Measurements from ENCODE around the gene JAM3.
A peak's percentile ranks its signal among the peaks of the same experiment; 100 is the strongest.

Gene JAM3

DNA sequence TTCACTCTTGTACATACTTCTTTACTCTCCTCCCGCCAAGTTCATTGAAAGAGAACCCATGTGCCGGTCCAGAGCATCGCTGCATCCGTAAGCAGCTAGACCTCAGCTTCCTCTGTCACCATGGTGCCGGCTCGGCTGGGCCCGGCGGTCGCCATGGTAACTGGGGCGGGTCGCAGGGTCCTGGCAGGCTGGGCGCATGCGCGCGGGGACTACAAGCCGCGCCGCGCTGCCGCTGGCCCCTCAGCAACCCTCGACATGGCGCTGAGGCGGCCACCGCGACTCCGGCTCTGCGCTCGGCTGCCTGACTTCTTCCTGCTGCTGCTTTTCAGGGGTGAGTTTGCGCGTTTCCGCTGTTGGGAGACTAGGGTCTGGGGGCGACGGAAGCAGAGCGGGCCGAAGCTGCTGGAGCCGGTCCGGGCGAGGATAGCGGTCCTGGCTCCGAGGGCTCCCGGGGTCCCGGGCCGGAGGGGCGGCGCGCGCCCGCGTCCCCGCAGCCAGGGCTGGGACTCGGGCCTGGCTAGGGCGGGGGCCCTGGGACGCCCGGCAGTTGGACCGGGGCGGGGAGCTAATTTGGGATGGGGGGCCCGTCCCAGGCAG lies at the start of gene JAM3:
Gene JAM3 (plus strand): TSS at position 244 of the 597 bp plus-strand sequence. CDS start 12 bp downstream, at position 256.
- Histone ChIP-seq H3K4me1 (ENCODE audit: control insufficient read depth, low read depth, low read length) (peaks cover 7% of the 10 kb centered on the region), H3K9ac (ENCODE audit: low read length) (peak within 1 kb of the TSS; percentile 46), H3K36me3 (ENCODE audit: control insufficient read depth, low read depth, low read length) (no peaks in the 10 kb centered on the region), H3K27ac (ENCODE audit: low read length) (no peak within 1 kb of the TSS), H3K27me3 (ENCODE audit: control insufficient read depth, insufficient read depth, low read length) (peaks cover 13% of the 10 kb centered on the region), H3K4me3 (ENCODE audit: low read length) (peak within 1 kb of the TSS; percentile 81), H3K9me3 (ENCODE audit: control insufficient read depth, low read depth, low read length) (no peaks in the 10 kb centered on the region)

GRCh38 chr11:134019500-134019899 lies 49.4 kb upstream of the JAM3 start:
- Histone ChIP-seq H3K9me3 (ENCODE audit: control insufficient read depth, low read depth, low read length) (no peaks in the 10 kb centered on the region), H3K4me1 (ENCODE audit: control insufficient read depth, low read depth, low read length) (no peaks in the 10 kb centered on the region), H3K27me3 (ENCODE audit: control insufficient read depth, insufficient read depth, low read length) (peaks cover 5% of the 10 kb centered on the region), H3K36me3 (ENCODE audit: control insufficient read depth, low read depth, low read length) (no peaks in the 10 kb centered on the region), H3K4me3 (ENCODE audit: low read length) (no peak overlapping the region), H3K27ac (ENCODE audit: low read length) (no peak overlapping the region), H3K9ac (ENCODE audit: low read length) (no peak overlapping the region)

DNA sequence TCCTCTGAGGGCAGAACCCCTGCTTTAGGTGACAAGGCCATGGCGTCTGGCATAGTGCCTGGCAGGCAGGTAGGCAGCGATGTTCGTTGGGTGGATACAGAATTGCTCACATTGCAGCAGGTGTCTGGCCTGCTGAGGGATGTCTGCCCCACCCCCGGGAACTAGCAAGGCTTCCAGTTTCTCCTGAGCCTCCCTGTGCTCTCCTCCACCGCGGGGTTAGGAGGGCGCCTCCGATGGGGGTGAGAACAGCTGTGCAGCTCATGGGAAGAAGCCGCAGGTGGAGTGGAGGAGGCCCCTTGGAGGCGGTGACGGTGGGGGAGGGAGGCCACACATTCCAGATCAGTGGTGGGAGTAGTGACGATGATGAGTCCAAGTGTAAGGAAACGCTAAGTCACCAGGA lies 48.3 kb upstream of the JAM3 start:
- Histone ChIP-seq H3K9me3 (ENCODE audit: control insufficient read depth, low read depth, low read length) (no peaks in the 10 kb centered on the region), H3K9ac (ENCODE audit: low read length) (no peak overlapping the region), H3K4me3 (ENCODE audit: low read length) (no peak overlapping the region), H3K27ac (ENCODE audit: low read length) (no peak overlapping the region), H3K27me3 (ENCODE audit: control insufficient read depth, insufficient read depth, low read length) (peaks cover 5% of the 10 kb centered on the region), H3K4me1 (ENCODE audit: control insufficient read depth, low read depth, low read length) (no peaks in the 10 kb centered on the region), H3K36me3 (ENCODE audit: control insufficient read depth, low read depth, low read length) (no peaks in the 10 kb centered on the region)

DNA sequence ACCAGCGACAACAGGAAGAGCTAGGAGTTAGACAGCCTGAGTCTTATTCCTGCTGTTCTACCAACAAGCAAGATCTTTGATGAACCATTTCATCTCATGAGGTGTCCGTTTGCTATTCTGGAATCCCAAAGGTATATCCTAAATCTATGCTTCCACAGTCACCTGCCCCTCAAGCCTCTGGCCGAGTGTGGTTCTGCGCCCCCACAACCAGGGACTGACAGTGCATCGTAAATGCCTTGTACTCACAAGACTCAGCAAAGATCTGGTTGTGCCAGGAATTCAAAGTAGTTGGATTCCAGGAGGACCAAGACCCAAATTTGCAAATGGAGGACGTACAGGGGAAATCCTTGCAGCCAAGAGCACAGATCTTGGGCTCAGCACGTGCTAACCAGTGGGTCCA lies 47.5 kb upstream of the JAM3 start:
- Histone ChIP-seq H3K9me3 (ENCODE audit: control insufficient read depth, low read depth, low read length) (no peaks in the 10 kb centered on the region), H3K27me3 (ENCODE audit: control insufficient read depth, insufficient read depth, low read length) (peaks cover 5% of the 10 kb centered on the region)

GRCh38 chr11:134022748-134023147 lies 46.1 kb upstream of the JAM3 start:
- H3K9ac ChIP-seq (ENCODE audit: low read length), result no peak overlapping the region
- no peaks in the 10 kb centered on the region for H3K27me3 ChIP-seq (ENCODE audit: control insufficient read depth, insufficient read depth, low read length)
- no peak overlapping the region for H3K4me3 ChIP-seq (ENCODE audit: low read length)
- no peaks in the 10 kb centered on the region for H3K36me3 ChIP-seq (ENCODE audit: control insufficient read depth, low read depth, low read length)
- no peak overlapping the region for H3K27ac ChIP-seq (ENCODE audit: low read length)
- no peaks in the 10 kb centered on the region for H3K9me3 ChIP-seq (ENCODE audit: control insufficient read depth, low read depth, low read length)
- H3K4me1 ChIP-seq (ENCODE audit: control insufficient read depth, low read depth, low read length), result peaks cover 6% of the 10 kb centered on the region

More for the DNA sequence above, 47.5 kb upstream of the JAM3 start:
- H3K4me1 ChIP-seq (ENCODE audit: control insufficient read depth, low read depth, low read length), result peaks cover 3% of the 10 kb centered on the region
- no peak overlapping the region for H3K9ac ChIP-seq (ENCODE audit: low read length)
- H3K27ac ChIP-seq (ENCODE audit: low read length), result no peak overlapping the region
- H3K4me3 ChIP-seq (ENCODE audit: low read length), result no peak overlapping the region
- H3K36me3 ChIP-seq (ENCODE audit: control insufficient read depth, low read depth, low read length), result no peaks in the 10 kb centered on the region

DNA sequence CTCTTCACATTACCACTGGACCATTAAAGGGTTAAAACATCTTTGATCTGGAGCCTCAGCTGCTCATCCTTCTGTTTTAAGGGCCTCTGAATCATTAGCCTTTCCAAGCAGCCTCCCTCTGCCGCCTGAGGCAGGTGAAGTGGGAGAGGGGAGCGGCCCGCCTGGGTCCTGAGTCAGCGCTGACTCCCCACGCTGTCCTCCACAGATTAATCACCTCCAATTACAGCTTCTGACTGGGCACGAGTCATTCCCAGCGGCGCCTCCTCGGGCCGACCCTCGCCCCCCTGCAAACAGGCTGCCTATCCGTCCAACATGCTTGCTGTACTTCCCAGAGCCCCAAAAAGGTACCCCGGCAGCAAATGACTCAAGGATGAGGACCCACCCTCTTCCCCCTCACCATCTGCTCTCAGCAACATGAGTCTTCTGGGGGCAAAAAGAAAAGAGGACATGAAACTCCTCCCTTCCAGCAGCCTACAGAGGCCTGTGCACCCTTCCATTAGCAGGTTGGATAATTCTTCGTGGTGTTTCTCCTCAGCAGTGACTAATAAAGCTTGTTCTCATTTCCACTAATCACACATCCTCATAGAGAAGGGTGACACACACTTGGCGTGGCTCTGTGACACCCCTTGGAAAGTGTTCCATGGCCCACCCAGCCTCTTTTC lies 44.3 kb upstream of the JAM3 start:
- H3K9ac ChIP-seq (ENCODE audit: low read length), result no peak overlapping the region
- peaks cover 5% of the 10 kb centered on the region for H3K27me3 ChIP-seq (ENCODE audit: control insufficient read depth, insufficient read depth, low read length)
- H3K4me1 ChIP-seq (ENCODE audit: control insufficient read depth, low read depth, low read length), result peaks cover 6% of the 10 kb centered on the region

GRCh38 chr11:134025082-134025429 lies 43.8 kb upstream of the JAM3 start:
- peaks cover 9% of the 10 kb centered on the region for H3K27me3 ChIP-seq (ENCODE audit: control insufficient read depth, insufficient read depth, low read length)
- H3K9ac ChIP-seq (ENCODE audit: low read length), result no peak overlapping the region
- no peak overlapping the region for H3K27ac ChIP-seq (ENCODE audit: low read length)
- no peaks in the 10 kb centered on the region for H3K9me3 ChIP-seq (ENCODE audit: control insufficient read depth, low read depth, low read length)
- H3K4me3 ChIP-seq (ENCODE audit: low read length), result no peak overlapping the region
- peaks cover 6% of the 10 kb centered on the region for H3K4me1 ChIP-seq (ENCODE audit: control insufficient read depth, low read depth, low read length)
- H3K36me3 ChIP-seq (ENCODE audit: control insufficient read depth, low read depth, low read length), result no peaks in the 10 kb centered on the region

More for the DNA sequence above, 44.3 kb upstream of the JAM3 start:
- Histone ChIP-seq H3K4me3 (ENCODE audit: low read length) (no peak overlapping the region), H3K9me3 (ENCODE audit: control insufficient read depth, low read depth, low read length) (no peaks in the 10 kb centered on the region), H3K36me3 (ENCODE audit: control insufficient read depth, low read depth, low read length) (no peaks in the 10 kb centered on the region), H3K27ac (ENCODE audit: low read length) (no peak overlapping the region)

DNA sequence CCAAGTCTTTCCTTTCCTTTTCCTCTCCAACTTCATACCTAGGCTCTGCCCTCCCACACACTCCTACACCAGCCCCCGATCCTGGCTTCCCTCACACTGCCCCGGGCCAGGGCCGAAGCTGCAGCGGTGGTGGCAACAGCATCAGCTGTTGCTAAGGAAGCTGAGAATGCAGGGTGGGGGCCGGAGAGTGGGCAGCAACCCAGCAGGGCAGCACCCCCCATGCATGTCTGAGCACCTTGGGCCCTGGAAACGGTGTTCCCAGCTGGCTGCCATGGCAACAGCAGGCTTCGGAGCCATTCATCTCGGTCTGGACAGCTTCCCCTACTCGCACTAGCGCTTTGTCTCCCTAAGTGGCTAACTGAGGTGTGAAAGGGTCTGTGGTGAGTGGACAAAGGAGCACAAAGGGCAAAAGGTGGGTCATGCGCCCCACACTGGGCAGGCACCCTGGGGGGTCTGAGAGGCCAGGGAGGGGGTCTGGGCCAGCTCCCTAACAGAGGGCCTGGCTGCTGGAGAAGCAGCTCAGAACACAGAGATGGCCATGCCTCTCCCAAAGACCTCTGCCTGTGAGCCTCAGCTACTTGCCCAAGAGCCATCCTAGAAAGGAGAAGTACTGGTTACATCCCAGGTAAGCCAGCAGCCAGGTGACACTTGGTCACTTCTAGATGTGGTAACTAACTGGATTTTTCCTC lies 42.1 kb upstream of the JAM3 start:
- no peak overlapping the region for H3K9ac ChIP-seq (ENCODE audit: low read length)
- no peak overlapping the region for H3K27ac ChIP-seq (ENCODE audit: low read length)
- H3K27me3 ChIP-seq (ENCODE audit: control insufficient read depth, insufficient read depth, low read length), result peaks cover 10% of the 10 kb centered on the region

GRCh38 chr11:134027671-134028070 lies 41.2 kb upstream of the JAM3 start:
- peaks cover 15% of the 10 kb centered on the region for H3K27me3 ChIP-seq (ENCODE audit: control insufficient read depth, insufficient read depth, low read length)
- H3K4me3 ChIP-seq (ENCODE audit: low read length), result no peak overlapping the region
- H3K27ac ChIP-seq (ENCODE audit: low read length), result no peak overlapping the region
- no peaks in the 10 kb centered on the region for H3K36me3 ChIP-seq (ENCODE audit: control insufficient read depth, low read depth, low read length)
- H3K9me3 ChIP-seq (ENCODE audit: control insufficient read depth, low read depth, low read length), result no peaks in the 10 kb centered on the region
- H3K4me1 ChIP-seq (ENCODE audit: control insufficient read depth, low read depth, low read length), result peaks cover 6% of the 10 kb centered on the region
- H3K9ac ChIP-seq (ENCODE audit: low read length), result no peak overlapping the region

More for the DNA sequence above, 42.1 kb upstream of the JAM3 start:
- Histone ChIP-seq H3K4me1 (ENCODE audit: control insufficient read depth, low read depth, low read length) (peaks cover 6% of the 10 kb centered on the region), H3K4me3 (ENCODE audit: low read length) (no peak overlapping the region), H3K9me3 (ENCODE audit: control insufficient read depth, low read depth, low read length) (no peaks in the 10 kb centered on the region), H3K36me3 (ENCODE audit: control insufficient read depth, low read depth, low read length) (no peaks in the 10 kb centered on the region)

- no peak overlapping the region for H3K9ac ChIP-seq (ENCODE audit: low read length)
- no peak overlapping the region for H3K4me3 ChIP-seq (ENCODE audit: low read length)
- H3K27me3 ChIP-seq (ENCODE audit: control insufficient read depth, insufficient read depth, low read length), result peaks cover 15% of the 10 kb centered on the region
- no peaks in the 10 kb centered on the region for H3K36me3 ChIP-seq (ENCODE audit: control insufficient read depth, low read depth, low read length)
- H3K27ac ChIP-seq (ENCODE audit: low read length), result no peak overlapping the region
- H3K9me3 ChIP-seq (ENCODE audit: control insufficient read depth, low read depth, low read length), result no peaks in the 10 kb centered on the region
- H3K4me1 ChIP-seq (ENCODE audit: control insufficient read depth, low read depth, low read length), result peaks cover 8% of the 10 kb centered on the region
These were observed 40.4 kb upstream of the JAM3 start for GRCh38 chr11:134028368-134028920.

DNA sequence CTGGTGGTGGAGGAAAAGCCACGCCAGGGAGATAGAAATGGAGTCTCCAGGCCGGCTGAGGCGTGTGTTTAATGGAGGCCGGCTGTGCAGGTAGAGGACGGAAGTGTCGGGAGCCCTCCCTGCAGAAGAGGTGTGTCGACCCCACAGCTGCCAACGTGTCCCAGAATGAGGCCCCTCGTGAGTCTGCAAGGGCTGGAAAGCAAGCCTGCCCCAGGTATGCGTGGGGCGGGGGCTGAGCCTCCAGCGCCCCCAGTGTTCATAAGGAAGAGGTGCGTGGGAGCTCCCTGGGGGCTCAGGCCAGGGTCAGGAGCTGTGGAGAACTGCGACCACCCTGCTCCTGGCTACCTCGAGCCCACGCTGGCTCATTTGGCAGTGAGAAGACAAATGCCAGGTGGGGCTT lies 38.0 kb upstream of the JAM3 start:
- H3K27me3 ChIP-seq (ENCODE audit: control insufficient read depth, insufficient read depth, low read length), result peaks cover 15% of the 10 kb centered on the region
- no peak overlapping the region for H3K9ac ChIP-seq (ENCODE audit: low read length)
- no peaks in the 10 kb centered on the region for H3K36me3 ChIP-seq (ENCODE audit: control insufficient read depth, low read depth, low read length)
- peaks cover 16% of the 10 kb centered on the region for H3K4me1 ChIP-seq (ENCODE audit: control insufficient read depth, low read depth, low read length)
- no peak overlapping the region for H3K4me3 ChIP-seq (ENCODE audit: low read length)
- no peaks in the 10 kb centered on the region for H3K9me3 ChIP-seq (ENCODE audit: control insufficient read depth, low read depth, low read length)
- H3K27ac ChIP-seq (ENCODE audit: low read length), result no peak overlapping the region
